NCI-H345 treated with DMSO at 0.1 percent for 48 hours (cell line): ENCODE results near the gene PREX1.

Experiments used
- DNase-seq: peaks from one replicate; lab custom pipeline; 2025; ENCODE audit not compliant: unreplicated experiment; lab: John Stamatoyannopoulos, UW

The PREX1 gene

GRCh38 chr20:48722002-48722731 is 105.6 kb downstream of the PREX1 start:
- no peak for DNase-seq

- no peak for DNase-seq
Measured at GRCh38 chr20:48721324-48722001, 106.3 kb downstream of the PREX1 start.

GRCh38 chr20:48720256-48720985 is 107.4 kb downstream of the PREX1 start:
- no peak for DNase-seq

GRCh38 chr20:48719598-48720255 is 108.1 kb downstream of the PREX1 start:
- no peak for DNase-seq

GRCh38 chr20:48718786-48719578 is 108.8 kb downstream of the PREX1 start:
- no peak for DNase-seq

GRCh38 chr20:48717680-48718223 is 110.0 kb downstream of the PREX1 start:
- no peak for DNase-seq

- DNase-seq = no peak
Measured at GRCh38 chr20:48717095-48717672, 110.6 kb downstream of the PREX1 start.

- no peak for DNase-seq
Measured at GRCh38 chr20:48716541-48716940, 111.3 kb downstream of the PREX1 start.

- no peak for DNase-seq
Measured at GRCh38 chr20:48716086-48716485, 111.7 kb downstream of the PREX1 start.

- DNase-seq = no peak
Measured at GRCh38 chr20:48714764-48715163, 113.0 kb downstream of the PREX1 start.

- no peak for DNase-seq
Measured at GRCh38 chr20:48711696-48712464, 115.9 kb downstream of the PREX1 start.

GRCh38 chr20:48711044-48711428 is 116.8 kb downstream of the PREX1 start:
- no peak for DNase-seq

- DNase-seq = no peak
Measured at GRCh38 chr20:48710341-48711043, 117.3 kb downstream of the PREX1 start.

GRCh38 chr20:48709744-48710143 is 118.1 kb downstream of the PREX1 start:
- DNase-seq = no peak

- DNase-seq = no peak
Measured at GRCh38 chr20:48709058-48709691, 118.6 kb downstream of the PREX1 start.

- DNase-seq = no peak
Measured at GRCh38 chr20:48708630-48709029, 119.2 kb downstream of the PREX1 start.

GRCh38 chr20:48708116-48708515 is 119.7 kb downstream of the PREX1 start:
- DNase-seq = no peak

- DNase-seq = no peak
Measured at GRCh38 chr20:48706710-48707365, 121.0 kb downstream of the PREX1 start.
